Ectodermal cell (in vitro differentiated cells): ENCODE results near the gene SATB2.
A peak's percentile ranks its signal among the peaks of the same experiment; 100 is the strongest.

Experiments
- H3K27ac ChIP-seq: 2 replicates; pipeline ENCODE4 v1.7.0; 2013; ENCODE audit warnings: mild to moderate bottlenecking, low read depth, low read length; ENCODE audit not compliant: insufficient read depth, poor library complexity, severe bottlenecking
- H3K27me3 ChIP-seq: 2 replicates; pipeline ENCODE4 v1.7.0; 2013; ENCODE audit warnings: mild to moderate bottlenecking, low read length; ENCODE audit not compliant: insufficient read depth, control insufficient read depth, poor library complexity, severe bottlenecking
- H3K36me3 ChIP-seq: one replicate; pipeline ENCODE4 v1.7.0; 2013; ENCODE audit warnings: low read length; ENCODE audit not compliant: control insufficient read depth, insufficient read depth
- H3K4me1 ChIP-seq: one replicate; pipeline ENCODE4 v1.7.0; 2013; ENCODE audit warnings: low read length; ENCODE audit not compliant: control insufficient read depth, insufficient read depth
- H3K4me3 ChIP-seq: 2 replicates; pipeline ENCODE4 v1.7.0; 2013; ENCODE audit warnings: low read depth, low read length, control low read depth; ENCODE audit not compliant: insufficient read depth
- H3K9me3 ChIP-seq: 2 replicates; pipeline ENCODE4 v1.7.0; 2013; ENCODE audit warnings: mild to moderate bottlenecking, low read length, moderate library complexity; ENCODE audit not compliant: control insufficient read depth
- WGBS, 2 experiments: methylation state at CpG; one replicate each; pipeline ENCODE4 v1.1.7; 2013; ENCODE audit warnings: missing lambda C conversion rate in 2 of 2; 5-methylcytosine and 5-hydroxymethylcytosine counted together

Gene SATB2

GRCh38 chr2:199477277-199477834, 19.6 kb upstream of the SATB2 start:
- Histone ChIP-seq H3K36me3 (no peaks in the 10 kb centered on the region), H3K4me3 (no peak overlapping the region), H3K9me3 (no peaks in the 10 kb centered on the region), H3K4me1 (no peaks in the 10 kb centered on the region), H3K27ac (no peak overlapping the region), H3K27me3 (peaks cover 15% of the 10 kb centered on the region)
- WGBS, 2 experiments: 90 to 97% methylated on average over 2 of the region's 2 CpGs

DNA sequence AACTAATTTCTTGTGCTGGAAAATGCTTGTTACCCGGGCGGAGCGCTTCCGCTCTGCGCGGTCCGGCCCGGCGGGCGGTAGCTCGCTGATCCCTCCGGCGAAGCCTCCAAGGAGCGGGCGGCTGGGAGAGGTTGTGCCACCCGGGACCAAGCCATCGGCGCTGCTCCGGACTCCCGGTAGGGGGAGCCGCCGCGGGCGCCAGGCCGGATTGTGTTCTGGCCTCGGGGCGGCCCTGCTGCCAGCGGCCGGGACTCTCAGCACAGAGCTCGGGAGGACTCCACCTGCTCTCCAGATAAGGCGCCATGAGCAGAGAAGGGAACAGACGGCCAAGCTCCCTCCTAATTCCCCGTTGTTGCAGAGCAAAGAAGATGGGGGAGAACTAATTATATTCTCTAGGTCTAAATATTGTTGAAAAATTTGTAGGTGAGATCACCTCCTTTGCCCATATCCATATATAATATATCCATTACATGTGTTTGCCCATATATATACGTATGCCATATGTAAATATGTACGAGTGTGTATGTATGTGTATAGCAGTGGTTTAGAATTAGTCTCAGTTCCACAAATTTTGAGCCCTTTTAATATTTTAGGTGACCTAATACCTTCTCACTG, 13.8 kb upstream of the SATB2 start:
- Histone ChIP-seq H3K9me3 (no peaks in the 10 kb centered on the region), H3K27me3 (peaks cover 73% of the 10 kb centered on the region), H3K4me1 (peaks cover 16% of the 10 kb centered on the region), H3K4me3 (peak overlapping the region; percentile 27), H3K36me3 (no peaks in the 10 kb centered on the region), H3K27ac (no peak overlapping the region)
- WGBS, 2 experiments: 0 to 1% methylated on average over 33 of the region's 35 CpGs

GRCh38 chr2:199470672-199471442, 13.1 kb upstream of the SATB2 start:
- peak overlapping the region; percentile 27 for H3K4me3 ChIP-seq
- H3K4me1 ChIP-seq: peaks cover 16% of the 10 kb centered on the region
- H3K36me3 ChIP-seq: no peaks in the 10 kb centered on the region
- peaks cover 80% of the 10 kb centered on the region for H3K27me3 ChIP-seq
- H3K27ac ChIP-seq: no peak overlapping the region
- H3K9me3 ChIP-seq: no peaks in the 10 kb centered on the region
- WGBS, 2 experiments: 1% methylated on average over 48 of the region's 48 CpGs

- 2 to 3% methylated on average over 10 to 11 of the region's 11 CpGs for WGBS, 2 experiments
- H3K36me3 ChIP-seq: no peaks in the 10 kb centered on the region
- no peak overlapping the region for H3K4me3 ChIP-seq
Measured at GRCh38 chr2:199470361-199470671, 12.6 kb upstream of the SATB2 start.

DNA sequence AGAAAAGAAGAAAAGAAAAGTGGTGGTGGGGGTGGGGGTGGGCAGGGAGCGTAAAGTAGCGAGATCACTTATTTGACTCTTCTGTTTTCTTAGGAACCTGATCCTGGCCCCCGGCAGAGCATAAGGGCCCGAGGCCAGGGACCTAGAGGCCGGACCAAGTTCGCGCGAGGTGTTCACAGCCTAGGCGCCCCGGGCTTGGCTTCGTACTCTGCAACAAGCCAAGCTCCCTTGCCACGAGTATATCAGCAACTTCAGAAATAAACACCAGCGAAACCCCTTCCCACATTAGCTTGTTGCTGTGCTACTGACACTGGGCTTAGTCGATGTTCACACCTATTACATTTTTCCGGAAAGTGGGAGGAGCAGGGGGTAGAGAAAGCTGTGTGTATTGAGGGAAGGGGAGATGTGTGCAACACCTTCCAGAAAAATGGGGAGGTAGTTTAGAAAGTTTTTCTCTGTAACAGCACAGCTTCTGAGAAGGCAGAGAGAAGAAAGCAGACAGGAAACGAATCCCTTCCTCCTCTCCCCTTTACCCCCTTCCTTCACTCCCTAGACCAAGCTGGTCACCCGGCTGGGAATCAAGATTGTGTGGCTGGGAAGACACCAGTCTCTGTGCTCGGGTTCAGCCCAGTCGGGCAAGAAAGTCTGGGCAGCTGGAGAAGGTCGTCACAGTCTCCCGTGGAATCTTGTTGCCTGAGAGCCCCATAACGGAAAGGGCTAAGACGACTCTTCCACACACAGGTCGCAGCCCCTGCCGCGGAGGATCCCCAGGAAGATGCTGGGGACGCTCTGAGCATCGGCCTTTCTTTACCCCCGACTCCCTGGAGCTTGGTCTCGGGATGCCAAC, 12.0 kb upstream of the SATB2 start:
- H3K4me1 ChIP-seq: peaks cover 16% of the 10 kb centered on the region
- H3K27me3 ChIP-seq: peaks cover 91% of the 10 kb centered on the region
- 2 to 3% methylated on average over 30 of the region's 30 CpGs for WGBS, 2 experiments
- no peaks in the 10 kb centered on the region for H3K9me3 ChIP-seq
- H3K36me3 ChIP-seq: no peaks in the 10 kb centered on the region
- no peak overlapping the region for H3K4me3 ChIP-seq
- H3K27ac ChIP-seq: no peak overlapping the region

More at GRCh38 chr2:199470361-199470671, 12.6 kb upstream of the SATB2 start:
- peaks cover 16% of the 10 kb centered on the region for H3K4me1 ChIP-seq
- no peak overlapping the region for H3K27ac ChIP-seq
- no peaks in the 10 kb centered on the region for H3K9me3 ChIP-seq
- H3K27me3 ChIP-seq: peaks cover 85% of the 10 kb centered on the region

DNA sequence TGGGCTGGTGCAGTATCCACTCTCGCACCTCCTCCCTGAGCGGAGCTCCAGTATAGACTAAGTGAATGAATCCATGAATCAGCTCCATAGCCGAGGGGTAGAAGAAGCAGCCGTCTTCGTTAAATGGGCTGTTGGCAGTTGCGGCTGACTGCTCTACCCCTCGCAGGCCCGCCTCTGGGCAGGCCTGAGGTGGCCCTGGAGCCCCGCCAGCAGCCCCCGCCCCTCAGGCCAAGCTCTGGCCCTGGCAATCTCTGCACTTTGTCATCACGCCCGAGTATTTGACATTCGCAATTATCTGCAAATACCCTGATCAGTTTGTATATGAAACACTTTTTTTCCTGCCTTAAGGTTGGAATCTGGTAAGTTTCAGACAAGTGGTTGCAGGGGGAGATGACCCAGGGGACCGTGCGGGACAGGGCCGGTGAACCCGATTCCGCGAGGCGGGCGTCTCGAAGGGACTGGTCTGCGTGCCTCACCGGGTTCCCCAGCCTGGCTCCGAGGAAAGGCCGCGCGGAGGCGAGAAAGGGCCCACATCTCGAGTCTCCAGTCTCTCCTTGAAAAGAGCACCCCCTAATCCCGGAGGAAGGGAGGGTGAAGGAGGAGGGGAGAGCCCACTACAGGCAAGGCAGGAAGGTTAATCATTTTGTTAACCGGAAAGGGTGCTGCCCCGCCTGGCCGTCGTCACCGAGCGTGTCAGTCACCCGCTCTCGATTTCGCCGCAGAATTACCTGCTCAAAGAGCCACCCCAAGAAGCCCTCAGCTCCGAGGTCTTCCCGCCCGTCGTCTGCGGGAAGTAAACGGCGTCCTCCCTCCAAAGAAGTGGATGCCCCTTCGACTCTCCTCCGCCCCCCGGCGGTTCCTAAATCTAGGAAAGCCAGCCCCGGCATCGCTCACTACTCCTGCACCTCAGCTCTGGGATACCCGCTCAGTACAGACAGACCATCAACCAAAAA, 11.1 kb upstream of the SATB2 start:
- 2 to 3% methylated on average over 51 to 55 of the region's 55 CpGs for WGBS, 2 experiments
- Histone ChIP-seq H3K36me3 (no peaks in the 10 kb centered on the region), H3K9me3 (no peaks in the 10 kb centered on the region), H3K27me3 (peaks cover 97% of the 10 kb centered on the region), H3K4me3 (peak overlapping the region; percentile 5), H3K27ac (no peak overlapping the region), H3K4me1 (peaks cover 16% of the 10 kb centered on the region)

DNA sequence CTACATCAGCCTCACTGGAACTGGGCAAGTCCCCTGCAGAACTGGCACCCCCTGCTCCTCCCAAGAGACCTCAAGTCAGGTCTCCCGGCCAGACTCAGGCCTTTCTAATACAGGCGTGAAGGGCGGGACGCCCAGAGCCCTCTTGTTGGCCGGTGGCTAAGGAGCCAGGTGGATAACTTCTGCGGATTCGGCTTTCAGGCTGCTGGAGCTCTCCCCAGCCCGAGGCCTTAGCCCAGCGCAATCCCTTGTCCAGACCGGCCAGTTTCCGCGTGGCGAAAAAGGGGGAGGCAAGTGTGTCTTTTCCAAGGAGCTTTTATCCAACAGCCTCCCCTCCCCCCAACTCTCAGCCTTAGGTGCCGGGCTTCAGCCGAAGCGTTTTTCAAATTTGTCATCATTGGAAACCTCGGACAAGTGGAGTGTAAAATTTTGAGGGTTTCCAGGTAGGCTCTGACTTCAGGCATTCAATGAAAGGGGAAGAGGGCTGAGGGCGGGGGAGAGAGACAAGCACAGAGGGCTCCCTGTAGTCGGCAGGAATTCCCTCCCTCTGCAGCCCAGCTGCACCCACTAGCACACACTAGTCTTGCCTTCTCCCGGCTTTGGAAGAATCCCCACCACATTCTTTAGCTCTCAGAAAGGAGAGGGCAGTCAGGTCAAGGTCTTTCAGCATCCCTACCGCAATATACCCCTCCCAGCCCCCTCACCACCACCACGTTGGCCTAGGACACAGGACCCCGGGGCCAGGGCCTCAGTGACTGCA, 9.5 kb upstream of the SATB2 start:
- WGBS, 2 experiments: 1 to 3% methylated on average over 23 of the region's 23 CpGs
- Histone ChIP-seq H3K27ac (no peak overlapping the region), H3K36me3 (no peaks in the 10 kb centered on the region), H3K9me3 (no peaks in the 10 kb centered on the region), H3K27me3 (peaks cover 100% of the 10 kb centered on the region), H3K4me1 (peaks cover 23% of the 10 kb centered on the region), H3K4me3 (no peak overlapping the region)

GRCh38 chr2:199466692-199467065, 8.9 kb upstream of the SATB2 start:
- Histone ChIP-seq H3K36me3 (no peaks in the 10 kb centered on the region), H3K27ac (no peak overlapping the region), H3K4me1 (peaks cover 23% of the 10 kb centered on the region), H3K4me3 (no peak overlapping the region), H3K27me3 (peaks cover 100% of the 10 kb centered on the region), H3K9me3 (no peaks in the 10 kb centered on the region)
- WGBS, 2 experiments: 12 to 15% methylated on average over 6 of the region's 6 CpGs
